GM18861 (cell line): ENCODE results near the gene ACO2.
A peak's percentile ranks its signal among the peaks of the same experiment; 100 is the strongest.
"Not testable (repeated sequence)": the region's sequence is repeated elsewhere in the genome, so short reads cannot be mapped to it uniquely, and the experiment has no call there.

Source experiments
- ATAC-seq: cut with Tn5 transposase; IDR thresholded peaks from one replicate; pipeline ENCODE4 v1.9.1; 2021; ENCODE audit not compliant: unreplicated experiment

Gene ACO2

DNA sequence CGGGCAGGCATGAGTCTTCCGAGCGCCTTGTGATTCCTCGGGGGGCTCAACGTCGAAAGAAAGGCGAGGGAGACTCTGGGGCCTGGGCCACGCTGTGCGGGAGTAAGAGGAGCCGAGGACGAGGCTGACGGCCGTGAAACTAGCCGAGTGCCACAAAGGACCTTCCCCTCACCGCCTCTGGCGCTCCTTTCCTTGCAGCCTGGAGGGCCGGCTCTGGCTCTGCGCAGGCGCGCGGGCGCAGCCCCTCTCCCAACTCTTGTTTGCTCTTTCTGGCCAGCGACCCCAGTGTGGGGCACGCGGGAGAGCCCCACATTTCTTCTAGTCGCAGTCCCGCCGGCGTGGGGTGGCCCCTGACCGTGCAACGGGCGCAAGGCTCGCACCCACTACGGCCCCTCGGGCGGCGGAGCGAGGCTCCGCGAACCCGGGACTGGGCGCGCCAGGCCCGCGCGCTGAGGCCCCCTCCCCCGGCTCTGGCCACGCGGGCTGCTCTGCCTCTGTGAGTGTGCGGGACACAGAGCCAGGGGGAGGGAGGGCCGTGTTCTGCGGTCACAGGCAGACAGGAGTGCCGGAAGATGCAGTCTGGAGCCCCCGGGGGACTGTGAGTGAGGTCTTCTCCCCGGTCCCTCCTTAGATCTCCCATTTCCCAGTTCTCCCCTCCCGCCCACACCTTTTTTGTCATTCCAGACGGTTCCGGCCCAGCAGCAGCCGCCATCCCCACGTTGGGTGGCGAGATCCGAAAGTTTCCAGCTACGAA is 21.3 kb upstream of the ACO2 start:
- no peak for ATAC-seq

DNA sequence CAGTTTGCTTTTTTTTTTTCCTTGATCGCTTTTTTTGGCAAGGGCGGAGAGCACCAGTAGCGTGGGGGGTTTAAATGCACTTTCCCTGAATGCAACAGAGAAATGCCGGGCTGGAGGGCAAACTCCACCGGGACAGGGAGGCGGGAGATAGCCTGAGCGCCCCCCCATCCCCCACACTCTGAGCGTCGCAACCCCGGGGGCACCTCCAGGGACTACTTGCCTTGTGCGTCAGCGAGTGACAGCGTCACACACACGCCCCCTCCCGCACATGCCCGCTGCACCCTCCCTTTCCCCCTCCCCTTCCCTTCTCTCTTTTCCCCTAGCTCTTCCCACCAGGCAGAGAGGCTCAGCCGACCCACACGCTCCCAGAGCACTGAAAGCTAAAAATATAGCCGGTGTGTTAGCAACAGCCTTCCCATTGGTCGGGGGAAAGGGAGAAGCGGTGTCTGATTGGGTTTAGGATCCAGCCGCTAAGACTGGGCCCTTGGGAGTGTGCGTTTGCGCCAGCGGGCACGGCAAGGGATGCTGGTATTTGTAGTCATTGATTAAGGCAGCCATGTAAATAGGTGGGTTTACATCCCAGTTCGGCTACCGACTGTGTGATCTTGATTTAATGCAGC is 20.6 kb upstream of the ACO2 start:
- ATAC-seq = peak; percentile 43

DNA sequence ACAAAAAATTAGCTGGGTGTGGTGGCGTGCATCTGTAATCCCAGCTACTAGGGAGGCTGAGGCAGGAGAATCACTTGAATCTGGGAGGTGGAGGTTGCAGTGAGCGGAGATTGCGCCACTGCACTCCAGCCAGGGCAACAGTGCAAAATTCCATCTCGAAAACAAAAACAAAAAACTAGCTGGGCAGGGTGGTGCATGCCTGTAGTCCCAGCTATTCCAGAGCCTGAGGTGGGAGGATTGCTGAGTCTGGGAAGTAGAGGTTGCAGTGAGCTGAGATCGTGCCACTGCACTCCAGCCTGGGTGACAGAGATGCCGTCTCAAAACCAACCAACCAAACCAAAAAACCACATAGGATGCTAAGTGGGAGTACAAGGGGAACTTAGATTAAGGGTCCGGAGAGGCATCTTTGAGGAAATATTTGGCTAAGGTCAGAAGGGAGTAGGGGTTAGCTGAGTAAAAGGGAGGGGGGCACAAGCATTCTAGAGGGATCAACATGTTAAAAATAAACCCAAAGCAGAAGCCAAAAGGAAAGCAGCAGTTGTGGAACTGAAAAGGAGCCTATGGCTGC is 10.7 kb upstream of the ACO2 start:
- ATAC-seq = no peak

DNA sequence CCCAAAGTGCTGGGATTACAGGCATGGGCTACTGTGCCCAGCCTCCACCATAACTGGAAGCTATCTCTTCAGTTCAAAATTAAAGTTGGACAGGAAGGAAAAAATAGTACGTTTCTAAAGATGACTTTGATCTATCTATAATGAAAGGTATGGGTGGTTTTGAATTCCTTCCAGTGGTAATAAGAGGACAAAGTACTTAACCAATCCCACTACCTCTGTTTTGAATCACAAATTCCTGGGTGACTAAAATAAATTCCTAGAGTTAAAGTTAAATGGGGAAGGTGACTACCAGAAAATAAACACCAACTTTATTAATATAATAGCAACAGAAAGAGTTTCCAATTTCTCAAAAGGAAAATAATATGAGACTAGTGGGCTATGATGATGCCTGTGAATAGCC is 9.5 kb upstream of the ACO2 start:
- no peak for ATAC-seq

DNA sequence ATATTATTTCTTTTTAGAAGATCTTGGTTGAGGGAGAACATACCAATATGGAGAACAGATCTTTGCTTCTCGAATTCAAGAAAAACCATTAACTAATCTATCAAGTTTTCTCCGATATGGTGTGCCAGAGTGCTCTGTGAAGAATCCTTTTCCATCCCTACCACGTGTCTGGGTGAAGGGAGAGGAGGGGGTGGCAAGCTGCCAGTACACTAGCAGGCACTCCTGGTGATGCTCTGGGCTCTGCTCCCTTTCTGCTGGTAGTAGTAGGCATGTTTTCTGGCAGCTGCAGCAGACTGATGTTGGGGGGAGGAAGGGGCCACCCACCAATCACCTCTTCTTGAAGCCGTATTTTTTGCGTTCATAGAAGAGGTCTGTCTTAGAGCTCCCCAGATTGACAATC is 8.8 kb upstream of the ACO2 start:
- not testable (repeated sequence) for ATAC-seq

DNA sequence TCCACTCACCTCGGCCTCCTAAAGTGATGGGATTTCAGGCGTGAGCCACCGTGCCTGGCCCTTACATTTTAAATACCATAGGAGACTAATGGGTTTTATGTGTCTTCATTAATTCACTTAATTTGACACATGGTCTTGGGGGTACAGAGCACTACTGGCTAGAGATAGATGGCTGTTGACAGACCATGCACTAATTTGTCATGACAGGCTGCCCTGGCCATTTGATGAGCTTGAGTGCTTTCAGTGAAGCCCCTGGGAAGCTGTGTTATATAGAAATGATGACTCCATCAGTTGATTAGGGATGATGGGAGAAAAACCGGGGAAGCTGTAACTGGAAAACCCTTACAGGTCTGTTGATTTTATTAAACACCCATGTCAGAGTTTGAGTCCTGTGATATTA is 7.0 kb upstream of the ACO2 start:
- no peak for ATAC-seq

DNA sequence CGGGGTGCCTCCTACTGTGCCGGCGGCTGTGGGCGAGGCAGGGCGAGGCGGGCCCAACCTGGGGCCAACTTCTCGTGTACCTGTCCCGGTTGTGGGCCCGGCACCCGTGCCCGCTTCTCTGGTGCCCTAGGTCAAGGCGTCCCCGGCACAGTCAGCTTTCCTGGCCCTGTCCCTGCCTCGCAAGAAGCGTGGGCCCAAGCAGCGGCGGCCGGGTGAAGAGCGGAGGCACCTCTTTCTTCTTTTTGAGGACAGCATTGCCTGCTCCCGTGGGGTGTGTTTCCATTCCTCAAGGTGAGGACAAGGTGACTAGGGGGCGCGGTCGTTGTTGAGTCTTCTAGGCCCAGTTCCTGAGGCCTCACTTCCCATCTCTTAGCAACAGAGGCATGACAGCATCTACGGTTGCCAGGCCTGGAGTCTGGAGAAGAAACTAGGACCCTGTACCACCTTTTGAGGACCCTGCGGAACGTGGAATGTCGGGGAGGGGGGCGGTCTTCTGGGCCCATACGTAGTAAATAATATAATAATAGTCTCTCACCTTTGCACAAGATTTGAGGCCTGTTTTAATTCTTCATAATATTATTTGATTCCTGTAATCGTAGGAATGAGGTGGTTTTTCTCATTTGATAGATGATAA is 418 bp downstream of the ACO2 start:
- no peak for ATAC-seq

DNA sequence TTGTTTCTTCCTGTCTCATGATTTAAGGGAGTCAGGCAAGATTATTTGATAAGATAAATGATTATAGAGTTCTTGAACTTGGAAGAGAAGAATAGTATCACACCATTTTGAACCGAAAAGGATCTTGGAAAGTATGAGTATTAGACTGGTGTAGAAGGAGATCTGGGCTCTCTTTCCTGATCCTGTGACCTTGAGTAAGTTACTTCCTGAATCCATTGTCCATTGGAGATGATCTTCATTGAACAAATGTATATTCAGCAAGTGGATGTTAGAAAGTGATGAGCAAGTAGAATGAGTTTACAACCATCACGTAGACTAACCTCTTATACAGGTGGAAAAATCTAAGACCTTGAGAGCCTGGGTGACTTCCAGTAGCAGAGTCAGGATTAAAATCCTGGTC is 2.0 kb downstream of the ACO2 start:
- ATAC-seq = no peak

DNA sequence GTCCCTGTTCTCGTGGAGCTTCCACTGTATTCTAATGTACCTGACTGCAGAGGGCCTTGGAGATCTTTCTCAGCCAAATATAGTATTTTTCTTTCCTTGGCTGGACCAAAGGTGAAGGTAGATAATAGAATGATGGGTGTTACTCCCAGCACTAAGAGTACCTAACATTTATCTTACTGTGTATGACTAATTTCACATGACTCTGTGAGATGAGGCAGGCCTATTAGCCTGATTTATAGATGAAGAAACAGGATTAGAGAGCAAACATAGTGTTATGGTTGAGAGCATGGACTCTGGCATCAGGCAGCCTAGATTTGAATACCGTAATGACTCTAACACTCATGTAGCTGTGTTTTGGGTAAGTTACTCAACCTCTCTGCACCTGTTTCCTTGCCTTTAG is 2.7 kb downstream of the ACO2 start:
- no peak for ATAC-seq

DNA sequence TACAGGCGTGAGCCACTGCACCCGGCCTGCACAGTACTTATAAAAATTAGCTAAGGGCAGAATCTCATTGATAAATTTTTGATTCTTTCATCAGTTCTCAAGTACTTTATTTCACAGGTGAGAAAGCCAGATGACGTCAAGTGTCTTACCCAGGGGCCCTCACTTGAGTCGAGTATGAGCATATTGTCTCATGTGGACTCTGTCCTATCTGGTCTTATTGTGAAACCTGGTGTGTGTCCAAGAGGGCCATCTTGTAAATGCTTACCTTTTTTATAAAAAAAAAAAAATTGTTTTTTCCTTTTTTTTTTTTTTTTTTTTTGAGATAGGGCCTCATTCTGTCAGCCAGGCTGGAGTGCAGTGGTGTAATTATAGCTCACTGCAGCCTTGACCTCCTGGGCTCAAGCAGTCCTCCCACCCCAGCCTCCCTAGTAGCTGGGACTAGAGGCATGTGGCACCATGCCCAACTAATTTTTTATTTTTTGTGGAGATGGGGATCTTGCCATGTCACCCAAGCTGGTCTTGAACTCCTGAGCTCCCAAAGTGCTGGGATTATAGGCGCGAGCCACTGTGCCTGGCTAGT is 6.0 kb downstream of the ACO2 start:
- no peak for ATAC-seq

DNA sequence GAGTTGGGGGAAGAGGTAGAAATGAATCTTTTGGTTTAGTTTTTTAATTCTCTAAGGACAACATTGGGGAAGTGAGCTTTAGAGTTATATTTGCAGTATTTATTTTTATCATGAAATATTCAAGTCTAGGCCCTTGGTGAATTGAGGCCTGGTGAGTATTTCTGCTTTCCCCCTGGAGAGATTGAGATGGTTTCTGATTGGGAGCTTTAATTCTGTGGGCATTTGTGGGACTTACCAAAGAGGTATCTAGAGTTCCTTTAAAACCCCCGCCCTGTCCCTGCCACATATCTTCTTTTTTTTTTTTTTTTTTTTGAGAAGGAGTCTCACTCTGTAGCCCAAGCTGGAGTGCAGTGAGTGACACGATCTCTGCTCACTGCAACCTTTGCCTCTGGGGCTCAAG is 9.6 kb downstream of the ACO2 start:
- ATAC-seq = no peak

DNA sequence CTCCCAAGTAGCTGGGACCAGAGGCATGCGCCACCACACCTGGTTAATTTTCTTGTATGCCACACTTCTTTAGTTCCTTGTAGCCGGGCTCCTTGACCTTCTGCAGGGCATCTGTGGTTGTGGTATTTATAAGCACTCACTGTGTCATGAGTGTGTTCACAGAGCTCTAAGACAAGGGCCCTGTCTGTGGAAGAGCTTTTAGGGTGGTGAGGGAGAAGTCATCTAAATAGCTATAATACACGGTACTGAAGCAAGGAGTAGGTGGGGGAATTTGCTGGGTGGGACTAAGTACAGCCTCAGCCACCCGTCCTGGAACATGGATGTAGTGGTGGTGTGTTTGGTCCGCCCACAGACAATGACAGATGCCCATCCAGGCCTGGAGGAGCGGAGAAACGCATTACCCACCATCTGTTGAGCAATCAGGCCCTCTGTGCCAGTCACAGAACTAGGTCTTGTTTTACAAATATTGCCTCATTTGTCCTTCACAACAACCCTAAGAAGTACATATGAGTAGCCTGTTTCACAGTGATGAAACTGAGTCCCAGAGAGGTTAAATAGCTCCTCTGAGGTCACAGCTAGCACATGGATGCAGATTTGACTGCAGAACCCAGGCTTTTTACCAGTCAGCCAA is 10.1 kb downstream of the ACO2 start:
- ATAC-seq = no peak

DNA sequence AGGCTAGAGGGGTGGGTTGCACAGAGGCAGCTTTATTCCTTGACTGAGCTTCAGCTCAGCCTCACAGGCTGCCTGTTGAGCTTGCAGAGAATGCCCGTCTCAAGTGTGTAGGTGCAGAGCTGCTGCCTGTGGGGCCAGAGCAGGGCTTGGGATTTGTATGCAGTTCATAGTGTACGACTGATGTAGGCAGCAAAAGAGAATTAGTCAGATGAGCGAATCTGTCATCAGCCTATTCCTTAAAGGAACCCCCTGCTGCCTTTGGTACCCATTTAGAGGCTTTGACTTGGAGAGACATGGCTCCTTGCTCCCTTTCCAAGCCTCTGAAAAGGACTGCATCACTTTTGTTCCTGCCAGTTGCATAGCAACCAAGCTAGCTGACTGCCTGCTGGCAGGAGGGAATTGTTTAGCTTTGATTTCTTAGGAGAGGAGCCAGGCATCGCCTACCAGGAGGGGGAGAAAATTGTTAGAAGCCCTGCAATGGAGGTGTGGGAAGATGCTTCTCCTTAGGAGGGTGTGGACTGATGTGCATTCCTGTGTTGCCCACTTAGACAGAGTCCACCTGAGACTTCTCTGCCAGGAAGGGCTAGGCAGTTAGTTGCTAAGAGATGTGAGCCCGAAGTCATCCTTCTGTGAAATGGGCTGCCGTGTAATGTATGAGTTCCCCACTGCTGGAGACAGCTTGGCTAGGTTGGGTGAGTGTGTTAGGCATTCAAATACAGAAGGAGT is 10.9 kb downstream of the ACO2 start:
- no peak for ATAC-seq

DNA sequence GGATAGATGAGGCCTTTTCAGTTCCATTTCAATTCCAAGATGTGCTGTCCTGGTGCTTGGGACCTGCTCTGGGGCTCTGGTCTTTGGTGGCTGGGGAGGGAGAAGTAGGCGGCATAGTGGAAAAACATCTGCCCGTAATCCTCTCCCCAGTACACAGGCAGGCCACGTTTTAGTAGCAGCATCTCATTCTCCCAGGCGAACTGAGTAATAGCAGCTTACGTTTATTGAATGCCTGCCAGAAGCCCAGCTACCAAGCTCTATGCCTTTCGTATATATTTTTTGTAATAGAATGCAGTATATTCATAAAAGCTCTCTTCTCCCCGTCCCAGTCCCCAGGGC is 11.4 kb downstream of the ACO2 start:
- ATAC-seq = no peak

DNA sequence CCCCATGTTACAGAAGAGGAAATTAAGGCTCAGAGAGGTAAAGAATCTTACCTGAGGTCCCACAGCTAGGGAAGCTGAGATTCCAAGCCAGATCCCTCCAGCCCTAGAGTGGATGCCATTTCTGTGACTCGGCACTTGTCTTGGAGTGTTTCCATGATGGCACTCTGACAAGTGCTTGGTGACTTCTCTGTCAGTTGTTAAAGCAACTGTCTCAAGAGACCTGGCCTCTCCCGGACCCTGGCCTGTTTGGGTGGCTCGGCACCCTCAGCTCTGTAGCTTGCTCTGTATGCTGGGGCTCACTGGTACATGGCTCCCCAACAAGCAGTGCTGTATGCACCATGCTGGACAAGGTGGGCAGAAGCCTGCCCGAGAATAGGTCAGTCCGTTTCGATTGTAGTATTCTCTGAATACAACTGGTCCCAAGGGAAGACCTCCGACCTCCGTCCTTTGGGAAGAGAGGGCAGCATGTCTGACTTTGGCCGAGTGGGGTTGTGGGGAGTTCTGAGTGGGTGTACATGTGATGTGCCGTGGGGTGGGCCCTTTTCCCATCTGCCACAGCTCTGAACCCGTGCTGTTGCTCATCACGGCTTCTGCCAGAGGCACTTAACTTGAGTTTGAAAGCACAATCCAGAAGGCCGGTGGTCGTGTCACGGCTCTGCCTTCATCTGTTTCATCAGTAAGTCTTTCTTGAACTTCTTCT is 12.4 kb downstream of the ACO2 start:
- no peak for ATAC-seq

DNA sequence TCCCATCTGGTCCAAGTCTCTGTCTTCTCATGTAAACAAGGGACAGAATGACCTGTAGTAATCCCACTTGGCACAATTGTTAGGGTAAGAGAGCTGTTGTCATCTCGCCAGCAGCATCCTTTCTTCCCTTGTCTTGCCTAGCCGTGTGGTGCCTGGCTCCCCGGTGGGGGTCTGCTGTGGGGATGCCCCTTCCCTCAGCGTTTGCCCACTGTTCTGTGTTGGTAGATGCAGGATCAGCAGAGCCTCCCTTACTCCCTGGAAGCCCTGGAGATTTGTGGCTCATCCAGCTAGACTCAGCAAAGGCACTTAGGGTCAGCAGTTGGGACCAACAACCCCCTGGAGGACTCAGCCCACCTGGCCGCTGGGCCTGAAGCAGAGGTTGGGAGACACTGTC is 13.0 kb downstream of the ACO2 start:
- no peak for ATAC-seq

DNA sequence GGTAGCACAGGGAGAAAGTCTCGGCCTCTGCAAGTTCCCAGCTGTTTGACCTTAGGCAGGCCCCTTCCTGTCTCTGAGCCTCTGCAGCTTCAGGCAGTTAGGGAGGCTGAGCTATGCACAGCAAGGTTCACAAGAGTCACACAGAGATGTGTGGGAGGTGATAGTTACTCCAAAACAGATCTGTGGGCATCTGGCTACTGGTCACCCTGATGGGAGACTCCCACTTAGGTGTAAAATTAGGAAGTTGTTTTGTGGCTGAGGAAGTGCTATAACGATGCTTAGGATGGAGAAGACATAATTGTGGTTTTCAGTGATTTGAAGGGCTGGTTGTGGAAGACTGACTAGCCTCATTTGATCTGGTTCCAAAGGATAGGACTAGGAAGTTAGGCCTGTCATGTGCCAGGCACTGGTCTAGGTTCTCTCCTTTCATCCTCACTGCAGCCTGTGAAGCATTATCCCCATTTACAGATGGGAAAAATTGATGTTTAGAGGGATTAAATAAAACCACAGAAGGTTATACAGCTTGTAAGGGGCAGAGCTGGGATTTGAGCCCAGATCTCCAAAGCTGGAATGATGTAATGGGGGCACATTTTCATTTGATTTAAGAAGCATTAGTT is 13.5 kb downstream of the ACO2 start:
- no peak for ATAC-seq

DNA sequence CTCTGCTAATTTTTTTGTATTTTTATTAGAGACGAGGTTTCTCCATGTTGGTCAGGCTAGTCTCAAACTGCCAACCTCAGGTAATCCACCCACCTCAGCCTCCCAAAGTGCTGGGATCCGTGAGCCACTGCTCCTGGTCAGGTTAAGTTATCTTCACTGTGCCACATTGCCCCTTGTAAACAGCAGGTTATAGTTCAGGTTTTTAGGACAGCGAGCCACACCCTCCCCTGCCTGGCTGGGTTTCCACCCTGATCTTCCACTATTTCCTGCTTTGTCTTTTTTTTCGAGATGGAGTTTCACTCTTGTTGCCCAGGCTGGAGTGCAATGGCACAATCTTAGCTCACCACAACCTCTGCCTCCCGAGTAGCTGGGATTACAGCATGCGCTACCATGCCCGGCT is 16.1 kb downstream of the ACO2 start:
- ATAC-seq = no peak

DNA sequence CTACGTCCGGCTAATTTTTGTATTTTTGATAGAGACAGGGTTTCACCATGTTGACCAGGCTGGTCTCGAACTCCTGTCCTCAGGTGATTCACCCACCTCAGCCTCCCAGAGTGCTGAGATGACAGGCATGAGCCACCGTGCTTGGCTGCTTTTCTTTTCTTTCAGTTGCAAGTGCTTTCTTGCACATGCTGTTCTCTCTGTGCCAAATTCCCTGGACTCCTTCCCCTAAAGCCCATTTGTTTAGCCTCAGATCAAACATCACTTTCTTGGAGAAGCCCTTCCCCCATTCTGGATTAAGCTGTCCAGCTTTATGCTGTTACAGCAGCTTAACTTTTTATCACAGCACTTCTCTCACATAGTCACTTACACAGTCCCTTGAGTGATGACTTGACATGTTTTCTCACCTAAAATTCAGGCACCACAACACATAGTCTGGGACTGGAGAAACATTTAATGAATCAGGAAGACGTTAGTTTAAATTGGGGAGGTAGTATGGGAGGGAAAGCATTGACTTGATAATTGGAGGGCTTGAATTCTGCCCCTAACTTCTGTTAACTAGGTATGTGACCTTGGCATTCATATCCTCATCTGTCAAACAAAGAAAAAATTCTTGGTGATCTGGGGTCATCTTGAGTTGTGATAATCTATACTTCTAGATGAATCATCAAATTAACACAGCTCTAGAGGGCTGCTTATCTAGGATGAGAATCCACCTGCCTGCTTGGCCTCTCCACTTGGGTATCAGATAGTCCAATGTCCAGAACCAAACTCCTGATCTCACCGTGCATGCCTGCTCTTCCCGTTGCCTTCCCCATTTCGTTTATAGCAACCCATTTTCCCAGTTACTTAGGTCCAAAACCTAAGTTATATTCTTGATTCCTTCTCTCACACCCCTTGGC is 18.4 kb downstream of the ACO2 start:
- no peak for ATAC-seq
